ENCODE measurements around the gene CCDC149.

- no peak for TF ChIP-seq ISL1 (CRISPR knock-in tag; IDR thresholded peaks at IDR 0.05)
- no peak for TF ChIP-seq ZFP3 (CRISPR knock-in tag; IDR thresholded peaks at IDR 0.05)
- no peak for TF ChIP-seq ESRRG (CRISPR knock-in tag; IDR thresholded peaks at IDR 0.05)
- TF ChIP-seq ZFP30 (CRISPR knock-in tag; IDR thresholded peaks at IDR 0.05), result no peak
- no peak for TF ChIP-seq BACH2 (CRISPR knock-in tag; IDR thresholded peaks at IDR 0.05; ENCODE audit: borderline replicate concordance)
- no peak for TF ChIP-seq ZNF565 (CRISPR knock-in tag; conservative IDR thresholded peaks at IDR 0.05; ENCODE audit: low read depth)
- no peak for TF ChIP-seq PPARA (CRISPR knock-in tag; IDR thresholded peaks at IDR 0.05; ENCODE audit: borderline replicate concordance)
- TF ChIP-seq ZC3H10 (CRISPR knock-in tag; IDR thresholded peaks at IDR 0.05), result no peak
- TF ChIP-seq TSHZ2 (CRISPR knock-in tag; IDR thresholded peaks at IDR 0.05), result no peak
- TF ChIP-seq ZNF70 (CRISPR knock-in tag; IDR thresholded peaks at IDR 0.05), result no peak
- no peak for TF ChIP-seq PATZ1 (CRISPR knock-in tag; IDR thresholded peaks at IDR 0.05; ENCODE audit: borderline replicate concordance)
- no peak for TF ChIP-seq RARB (CRISPR knock-in tag; IDR thresholded peaks at IDR 0.05)
These were observed 67.7 kb downstream of the CCDC149 start for GRCh38 chr4:24845132-24845531.

All from SK-N-SH treated with all-trans-retinoic acid at 6 μM for 48 hours (cell line).